AG04449 (cell line): ENCODE results near the gene PSD2.

Experiments used
- CTCF ChIA-PET: fragments of 350-600 bp; formaldehyde crosslinking; extraction: SDS; loops from one replicate; lab custom pipeline; 2021; ENCODE audit warnings: antibody characterized with exemption; lab: Yijun Ruan, JAX
- POLR2A ChIA-PET: fragments of 400-600, 350-600 bp; formaldehyde crosslinking; extraction: SDS; loops from one replicate; lab custom pipeline; 2020; ENCODE audit warnings: antibody characterized with exemption, inconsistent platforms; lab: Yijun Ruan, JAX
- DNase-seq: peaks from one replicate; pipeline ENCODE4 v3.0.0-alpha.2; 2010; ENCODE audit warnings: low read depth, low spot score
- H3K4me3 ChIP-seq: 2 replicates; pipeline ENCODE4 v1.5.1; 2011; ENCODE audit warnings: low read depth, mild to moderate bottlenecking, control low read depth, low read length
- CTCF ChIP-seq: IDR thresholded peaks from one replicate; pipeline ENCODE4 v1.5.1; 2011; ENCODE audit warnings: mild to moderate bottlenecking, moderate library complexity, low read length, control low read depth, inconsistent platforms; ENCODE audit not compliant: insufficient read depth; ENCODE audit errors: missing control alignments

The PSD2 gene

GRCh38 chr5:139820130-139820529 lies 24.5 kb downstream of the PSD2 start:
- ChIA-PET CTCF (no interaction called here), POLR2A (no interaction called here)
- no peak overlapping the region for H3K4me3 ChIP-seq
- no peak for DNase-seq
- no peak for TF ChIP-seq CTCF

GRCh38 chr5:139820606-139821005 lies 25.0 kb downstream of the PSD2 start:
- no peak overlapping the region for H3K4me3 ChIP-seq
- no peak for TF ChIP-seq CTCF
- POLR2A ChIA-PET: no interaction called here
- CTCF ChIA-PET: no interaction called here
- DNase-seq: no peak

- DNase-seq: no peak
- H3K4me3 ChIP-seq: no peak overlapping the region
- POLR2A ChIA-PET: no interaction called here
- CTCF ChIA-PET: no interaction called here
- TF ChIP-seq CTCF: no peak
These were observed 26.4 kb downstream of the PSD2 start for GRCh38 chr5:139821806-139822552.

GRCh38 chr5:139822553-139823425 lies 27.2 kb downstream of the PSD2 start:
- no peak for DNase-seq
- TF ChIP-seq CTCF: no peak
- H3K4me3 ChIP-seq: no peak overlapping the region
- CTCF ChIA-PET: interaction anchor here (2.4 kb wide), 1 partner anchor 35 kb away, joined by 7 read pairs; no protein-coding TSS in a partner anchor
- POLR2A ChIA-PET: no interaction called here

GRCh38 chr5:139823757-139824355 lies 28.2 kb downstream of the PSD2 start:
- no peak for DNase-seq
- no peak for TF ChIP-seq CTCF
- ChIA-PET CTCF (interaction anchor here (2.4 kb wide), 1 partner anchor 36 kb away, joined by 7 read pairs; no protein-coding TSS in a partner anchor), POLR2A (no interaction called here)
- H3K4me3 ChIP-seq: no peak overlapping the region

- ChIA-PET CTCF (interaction anchor here (1.0 to 1.6 kb wide), 4 partner anchors 13 to 37 kb away, joined by 3 to 5 read pairs (median 3); no protein-coding TSS in a partner anchor), POLR2A (no interaction called here)
- no peak for TF ChIP-seq CTCF
- DNase-seq: no peak
- no peak overlapping the region for H3K4me3 ChIP-seq
These were observed 30.1 kb downstream of the PSD2 start for GRCh38 chr5:139825690-139826089.
